D721Med (cell line): ENCODE data around the gene LPCAT1.

Experiments used
- DNase-seq: peaks from one replicate; pipeline ENCODE4 v3.0.0; 2011; ENCODE audit warnings: low spot score; ENCODE audit not compliant: insufficient read length
- FAIRE-seq: peaks from 2 replicates; lab custom pipeline; 2011; peaks lifted over from hg19 to GRCh38; lab: Jason Lieb, UNC
- CTCF ChIP-seq: IDR thresholded peaks from 2 replicates; pipeline ENCODE4 v1.5.1; 2012; ENCODE audit warnings: mild to moderate bottlenecking, control low read depth; ENCODE audit not compliant: insufficient read depth; ENCODE audit errors: missing control alignments

The LPCAT1 gene

GRCh38 chr5:1557114-1557873, 33.5 kb upstream of the LPCAT1 start:
- TF ChIP-seq CTCF, result no peak
- no peak for DNase-seq
- FAIRE-seq, result no peak

GRCh38 chr5:1555808-1556731, 32.3 kb upstream of the LPCAT1 start:
- TF ChIP-seq CTCF, result no peak
- DNase-seq (no peak), FAIRE-seq (no peak)

- FAIRE-seq, result no peak
- DNase-seq, result no peak
- TF ChIP-seq CTCF, result no peak
These were observed 31.4 kb upstream of the LPCAT1 start for GRCh38 chr5:1555011-1555807.

- no peak for DNase-seq
- FAIRE-seq, result no peak
- no peak for TF ChIP-seq CTCF
These were observed 30.7 kb upstream of the LPCAT1 start for GRCh38 chr5:1554410-1554967.

GRCh38 chr5:1553539-1554409, 30.0 kb upstream of the LPCAT1 start:
- FAIRE-seq (no peak), DNase-seq (no peak)
- TF ChIP-seq CTCF, result no peak
